Fibroblast of skin of scalp (primary cell): ENCODE results near the gene TMEM40.
"Not testable (repeated sequence)": the region's sequence is repeated elsewhere in the genome, so short reads cannot be mapped to it uniquely, and the experiment has no call there.

ENCODE experiments used
- DNase-seq: peaks from one replicate; pipeline ENCODE4 v3.0.0-alpha.2; 2013

TMEM40 gene

DNA sequence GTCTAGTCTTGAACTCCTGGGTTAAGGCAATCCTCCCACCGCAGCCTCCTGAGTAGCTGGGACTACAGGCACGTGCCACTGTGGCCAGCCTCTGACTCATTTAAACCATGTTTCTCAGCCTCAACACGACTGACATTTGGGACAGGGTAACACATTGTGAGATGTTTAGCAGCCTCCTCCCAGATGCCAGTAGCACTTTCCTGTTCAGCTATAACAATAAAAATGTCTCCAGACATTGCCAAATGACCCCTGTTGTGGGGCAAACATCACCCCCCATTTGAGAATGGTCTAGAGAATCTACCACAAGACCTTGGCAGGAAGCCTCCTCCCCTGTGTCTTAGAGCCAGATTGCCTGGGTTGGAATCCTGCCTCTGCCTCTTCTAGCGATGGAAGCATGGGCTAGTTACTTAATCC lies 8.4 kb downstream of the TMEM40 start:
- peak; percentile 80 for DNase-seq

DNA sequence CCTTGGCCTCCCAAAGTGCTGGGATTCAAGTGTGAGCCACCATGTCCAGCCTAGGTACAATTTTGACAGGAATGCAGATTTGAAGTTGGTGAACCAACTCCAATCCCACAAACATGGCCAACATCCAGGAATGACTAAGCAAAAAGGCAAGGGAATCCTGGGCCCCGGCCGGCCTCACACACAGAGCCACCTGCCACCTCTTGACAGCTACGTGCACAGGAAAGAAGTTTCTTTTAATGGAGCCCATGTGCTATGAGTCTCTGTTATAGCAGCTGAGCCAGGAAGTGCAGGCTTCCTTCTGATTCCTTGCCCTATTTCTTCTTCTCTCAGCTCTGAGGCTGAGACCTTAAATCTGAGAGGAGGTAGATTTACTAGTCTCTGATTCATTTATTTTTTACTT lies 8.8 kb downstream of the TMEM40 start:
- peak; percentile 84 for DNase-seq

DNA sequence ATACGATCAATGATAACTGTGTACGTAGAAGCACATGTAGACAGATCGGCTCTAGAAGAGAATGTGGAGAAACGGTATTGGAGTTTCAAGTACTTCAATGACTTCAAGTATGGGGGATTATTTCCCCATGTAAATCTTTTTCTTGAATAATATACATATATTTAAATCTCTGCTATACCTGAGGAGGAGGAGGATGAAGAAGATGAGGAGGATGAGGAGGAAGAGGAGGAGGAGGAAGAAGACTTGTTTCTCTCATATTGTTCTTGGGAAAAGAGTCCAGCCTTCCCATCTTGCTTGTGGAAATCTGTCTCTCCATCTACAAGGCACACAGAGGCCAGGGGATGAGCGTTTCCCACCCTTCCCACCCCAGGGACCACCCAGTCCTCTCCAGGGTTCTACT lies 10.6 kb downstream of the TMEM40 start:
- no peak for DNase-seq

DNA sequence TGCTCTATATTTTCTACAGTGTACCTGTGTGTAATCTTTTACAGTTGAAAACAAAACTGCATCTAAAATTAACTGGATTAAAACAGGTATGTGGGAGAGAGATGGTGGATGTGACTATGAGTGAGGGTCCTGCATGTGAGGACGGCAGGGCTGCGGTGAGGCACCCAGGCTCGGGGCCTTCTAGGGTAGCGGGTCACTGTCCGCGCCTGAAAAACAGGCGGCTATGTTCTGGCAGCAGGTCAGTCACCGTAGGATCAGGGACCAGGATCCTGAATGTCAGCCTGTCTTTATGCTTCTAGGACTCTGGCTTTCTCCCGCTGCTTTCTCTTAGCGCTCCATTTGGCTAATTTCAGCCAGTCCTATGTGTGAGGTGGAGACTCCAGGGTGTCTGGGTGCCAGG lies 12.6 kb downstream of the TMEM40 start:
- no peak for DNase-seq

DNA sequence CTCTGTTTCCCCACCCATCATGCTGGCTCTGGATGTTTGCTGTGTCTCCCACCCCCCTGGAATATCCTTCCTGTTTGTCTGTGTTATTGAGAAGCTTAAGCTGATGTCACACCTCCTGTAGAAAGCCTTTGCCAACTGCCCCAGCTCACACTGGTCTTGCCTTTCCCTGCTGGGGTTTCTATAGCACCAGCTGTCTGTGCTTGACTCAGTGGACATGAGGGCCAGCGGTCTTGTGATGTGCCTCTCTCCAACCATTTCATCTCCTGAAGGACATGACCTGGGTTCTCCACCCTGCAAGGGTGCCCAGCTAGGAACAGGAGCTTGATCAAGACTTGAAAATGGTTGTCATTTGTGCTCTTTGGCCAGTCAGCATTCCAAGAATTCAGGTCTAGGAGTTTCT lies 14.7 kb downstream of the TMEM40 start:
- no peak for DNase-seq

DNA sequence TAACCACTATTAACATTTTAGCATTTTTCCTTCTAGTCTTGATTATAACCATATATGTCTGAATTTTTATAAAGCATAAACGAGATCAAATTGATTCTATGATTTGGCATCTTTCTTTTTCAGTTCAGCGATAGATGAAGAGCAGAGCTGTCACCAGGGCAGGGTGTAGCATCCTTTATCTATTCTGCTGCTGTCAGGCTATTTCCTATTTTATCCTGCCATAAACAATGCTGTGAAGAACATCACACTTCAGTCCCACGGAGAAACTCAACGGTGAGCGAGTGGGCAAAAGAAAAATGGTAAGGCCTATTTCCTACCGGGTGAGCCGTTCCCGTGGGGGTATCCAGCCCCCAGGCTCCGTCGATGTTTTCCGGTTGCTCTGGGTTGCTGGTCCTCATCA lies 15.5 kb downstream of the TMEM40 start:
- DNase-seq = no peak

DNA sequence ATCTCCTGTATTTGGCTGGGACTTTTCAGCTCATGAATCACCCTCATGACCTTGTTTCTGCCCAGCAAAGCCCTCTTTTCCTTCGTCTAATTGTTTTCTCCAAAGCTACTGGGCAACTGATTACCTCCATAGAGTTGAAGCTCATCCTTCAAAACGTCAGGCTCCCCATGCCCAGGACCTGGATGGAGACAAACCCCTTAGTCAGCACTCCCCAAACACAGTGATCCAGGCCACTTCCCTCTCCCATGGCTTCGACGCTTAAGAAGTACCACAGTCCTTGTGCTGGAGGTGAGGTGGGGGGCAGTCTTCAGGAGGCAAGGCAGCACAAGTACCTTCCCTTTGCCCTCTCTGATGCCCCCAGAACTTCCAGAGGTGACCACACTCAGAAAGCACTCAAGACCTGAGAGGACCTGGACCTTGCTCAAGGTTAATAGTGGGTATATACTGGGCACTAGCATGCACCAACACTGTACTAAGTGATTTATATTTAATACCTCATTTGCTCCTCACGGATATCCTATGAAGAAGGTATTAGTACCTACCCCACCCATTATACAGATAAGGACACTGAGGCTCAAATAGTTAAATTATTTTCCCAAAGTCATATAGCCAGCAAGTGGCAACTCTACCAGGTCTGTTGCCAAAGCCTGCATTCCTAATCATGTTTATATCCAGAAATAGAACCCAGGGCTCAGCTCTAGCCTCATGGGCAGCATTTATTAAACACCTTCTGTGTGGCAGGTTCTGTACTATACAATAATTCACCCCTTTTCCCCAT lies 16.5 kb downstream of the TMEM40 start:
- DNase-seq = no peak

DNA sequence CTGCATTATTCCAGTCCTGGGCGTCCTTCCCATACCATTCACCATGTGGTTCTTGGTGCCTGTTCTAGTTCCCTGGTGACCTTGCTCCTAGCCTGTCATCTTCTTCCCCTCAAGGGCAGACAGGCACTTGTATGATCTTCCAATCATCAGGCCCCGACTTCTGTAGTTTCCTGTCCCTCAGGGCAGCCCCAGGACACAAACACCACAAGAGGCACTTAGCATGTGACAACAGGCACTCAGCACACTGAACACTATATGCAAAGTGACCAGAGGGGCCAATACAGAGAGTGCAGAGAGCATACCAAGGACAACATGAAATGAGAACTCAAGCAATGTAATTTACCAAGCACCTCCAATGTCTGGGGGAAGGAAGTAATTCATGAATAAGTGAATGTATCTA lies 17.9 kb downstream of the TMEM40 start:
- DNase-seq = no peak

DNA sequence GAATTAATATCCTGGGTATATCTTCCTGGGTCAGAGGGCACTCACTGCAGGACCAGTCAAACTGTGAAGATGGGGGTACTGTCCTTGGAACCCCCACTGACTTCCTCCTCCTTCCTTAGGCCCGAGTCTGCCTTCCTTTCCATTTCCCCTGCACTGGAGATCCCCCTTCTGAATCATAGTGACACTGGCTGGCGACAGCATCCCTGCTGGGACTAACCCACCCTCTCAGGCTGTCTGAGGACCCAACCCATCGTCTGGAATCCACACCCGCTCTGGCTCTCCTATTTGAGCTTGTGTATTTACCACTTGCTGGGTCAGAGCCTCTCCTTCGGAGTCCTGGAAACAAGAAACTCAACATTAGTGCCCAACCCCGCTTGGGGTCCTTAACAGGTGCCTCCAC lies 21.2 kb downstream of the TMEM40 start:
- DNase-seq = no peak

DNA sequence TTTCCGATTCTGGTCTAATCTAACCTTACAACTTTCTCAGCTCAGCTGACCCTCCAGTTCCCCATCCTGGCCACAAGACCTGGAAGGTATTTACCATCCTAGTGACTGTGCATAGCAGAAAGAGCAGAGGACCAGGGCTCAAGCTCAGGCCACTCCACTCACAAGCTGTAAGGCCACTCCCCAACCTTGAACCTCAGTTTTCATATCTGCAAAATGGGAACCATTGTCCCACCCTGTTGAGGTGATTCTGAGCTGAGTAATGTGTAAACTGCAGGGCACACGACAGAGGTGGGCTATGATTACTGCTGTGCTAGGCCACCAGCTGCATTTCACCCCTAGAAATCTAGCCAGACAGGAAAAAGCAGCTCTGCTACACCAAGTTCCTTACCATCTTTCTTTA lies 21.7 kb downstream of the TMEM40 start:
- no peak for DNase-seq

DNA sequence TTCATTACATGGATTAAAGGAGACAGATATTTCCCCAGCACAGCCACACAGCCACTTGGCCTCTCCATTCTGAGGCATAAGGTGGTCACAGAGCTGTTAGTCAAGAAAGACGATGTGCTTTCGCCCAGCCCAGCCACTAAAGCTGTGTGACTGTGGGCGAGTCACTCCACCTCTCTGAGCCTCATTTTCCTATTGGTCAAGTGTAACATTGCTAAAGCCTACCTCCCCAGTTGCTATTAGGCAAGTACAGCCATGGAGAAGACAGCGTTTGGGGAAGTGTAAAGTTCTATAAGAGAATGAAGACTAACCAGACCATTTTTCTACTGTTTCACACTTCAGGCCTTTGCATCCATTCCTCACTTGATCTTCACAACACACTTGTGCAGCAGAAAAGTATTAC lies 24.1 kb downstream of the TMEM40 start:
- no peak for DNase-seq

DNA sequence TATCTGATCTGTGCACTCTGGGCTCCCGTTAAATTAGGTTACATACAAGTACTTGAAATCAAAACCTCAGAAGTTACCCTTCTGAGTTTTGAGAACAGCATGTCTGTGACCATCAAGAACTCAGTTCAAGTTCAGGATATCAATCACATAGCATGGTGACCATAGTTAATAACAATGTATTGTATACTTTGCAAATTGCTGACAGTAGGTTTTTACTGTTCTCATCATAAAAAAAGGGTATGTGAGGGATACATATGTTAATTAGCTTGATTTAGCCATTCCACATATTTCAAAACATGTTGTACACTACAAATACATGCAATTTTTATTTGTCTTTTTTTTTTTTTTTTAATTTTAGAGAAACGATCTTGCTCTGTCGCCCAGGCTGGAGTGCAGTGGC lies 25.5 kb downstream of the TMEM40 start:
- no peak for DNase-seq

DNA sequence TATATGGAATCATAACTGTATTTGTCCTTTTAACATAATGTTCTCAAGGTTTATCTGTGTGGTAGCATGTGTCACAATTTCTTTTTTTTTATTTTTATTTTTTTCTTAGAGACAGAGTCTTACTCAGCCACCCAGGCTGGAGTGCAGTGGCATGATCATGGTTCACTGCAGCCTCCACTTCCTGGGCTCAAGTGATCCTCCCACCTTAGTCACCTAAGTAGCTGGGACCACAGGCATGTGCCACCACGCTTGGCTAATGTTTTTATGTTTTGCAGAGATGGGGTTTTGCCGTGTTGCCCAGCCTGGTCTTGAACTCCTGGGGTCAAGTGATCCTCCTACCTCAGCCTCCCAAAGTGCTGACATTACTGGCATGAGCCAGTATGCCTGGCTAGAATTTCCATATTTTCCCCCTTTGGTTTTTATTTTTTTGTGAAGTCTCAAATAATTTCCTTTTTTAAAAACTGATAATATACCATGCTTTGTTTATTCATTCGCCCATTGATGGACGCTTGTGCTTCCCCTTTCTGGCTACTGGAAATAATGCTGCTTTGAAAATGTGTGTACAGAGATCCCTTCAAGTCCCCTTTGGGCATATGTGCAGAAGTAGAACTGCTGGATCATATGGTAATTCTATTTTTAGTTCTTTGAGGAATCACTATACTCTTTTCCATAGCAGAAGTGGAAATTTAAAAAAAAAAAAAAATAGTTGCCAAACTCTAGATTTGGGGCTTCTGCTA lies 28.4 kb downstream of the TMEM40 start:
- DNase-seq = no peak

DNA sequence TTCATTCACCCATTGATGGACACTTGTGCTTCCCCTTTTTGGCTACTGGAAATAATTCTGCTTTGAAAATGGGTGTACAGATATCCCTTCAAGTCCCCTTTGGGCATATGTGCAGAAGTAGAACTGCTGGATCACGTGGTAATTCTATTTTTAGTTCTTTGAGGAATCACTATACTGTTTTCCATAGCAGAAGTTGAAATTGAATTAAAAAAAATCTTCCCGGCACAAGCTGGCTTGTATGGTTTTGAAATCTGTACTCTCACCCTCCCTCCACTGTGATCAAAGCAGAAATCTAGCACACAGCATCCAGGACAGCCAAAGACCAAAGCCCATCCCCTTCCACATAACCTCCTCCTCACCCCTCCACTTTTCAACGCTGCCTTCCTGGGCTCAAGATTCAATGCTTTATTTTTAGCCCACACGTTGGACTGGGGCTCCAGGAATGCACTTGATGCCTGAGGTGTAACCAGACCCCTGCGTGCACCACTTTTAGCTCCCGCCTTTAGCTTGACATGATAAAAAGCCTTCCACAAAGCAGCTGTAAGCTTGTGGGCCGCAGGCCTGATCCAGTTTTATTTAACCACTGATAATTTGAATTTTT lies 29.9 kb downstream of the TMEM40 start:
- no peak for DNase-seq

DNA sequence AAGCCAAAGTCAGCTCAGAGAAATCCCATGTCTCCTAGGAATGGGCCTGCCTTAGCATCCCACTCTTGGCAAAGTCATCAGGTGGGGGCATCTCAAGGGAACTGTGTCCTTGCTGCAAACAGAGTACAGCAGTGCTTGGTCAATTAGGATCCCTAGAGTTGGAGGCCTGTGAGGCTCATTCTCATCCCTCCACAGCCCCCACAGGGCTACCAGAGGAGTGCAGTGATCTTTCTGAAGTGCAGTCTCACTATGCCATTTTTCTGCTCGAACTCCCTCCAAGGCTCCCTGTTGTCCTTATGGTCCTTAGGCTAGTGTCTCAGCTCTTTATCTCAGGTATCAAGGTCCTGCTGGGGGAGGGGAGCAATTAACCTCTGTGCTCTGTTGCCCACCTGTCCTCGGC lies 31.1 kb downstream of the TMEM40 start:
- no peak for DNase-seq

DNA sequence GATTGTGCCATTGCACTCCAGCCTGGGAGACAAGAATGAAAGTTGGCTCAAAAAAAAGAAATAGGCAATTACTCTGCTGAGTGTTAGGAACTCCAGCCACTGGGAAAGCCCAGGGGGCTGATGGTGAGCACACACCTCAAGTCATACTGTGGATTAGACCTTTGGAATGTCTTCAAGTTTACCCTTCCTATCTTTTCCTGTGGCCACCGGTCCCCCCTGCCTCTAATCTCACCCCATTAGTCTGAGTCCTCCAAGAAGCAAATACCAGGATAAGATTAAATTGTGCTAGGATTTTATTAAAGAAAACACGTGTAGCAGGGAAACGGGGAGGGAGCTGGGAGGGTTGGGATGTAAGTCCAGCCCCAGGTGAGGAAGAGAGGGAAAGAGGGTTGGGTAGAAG lies 31.6 kb downstream of the TMEM40 start:
- DNase-seq = no peak

DNA sequence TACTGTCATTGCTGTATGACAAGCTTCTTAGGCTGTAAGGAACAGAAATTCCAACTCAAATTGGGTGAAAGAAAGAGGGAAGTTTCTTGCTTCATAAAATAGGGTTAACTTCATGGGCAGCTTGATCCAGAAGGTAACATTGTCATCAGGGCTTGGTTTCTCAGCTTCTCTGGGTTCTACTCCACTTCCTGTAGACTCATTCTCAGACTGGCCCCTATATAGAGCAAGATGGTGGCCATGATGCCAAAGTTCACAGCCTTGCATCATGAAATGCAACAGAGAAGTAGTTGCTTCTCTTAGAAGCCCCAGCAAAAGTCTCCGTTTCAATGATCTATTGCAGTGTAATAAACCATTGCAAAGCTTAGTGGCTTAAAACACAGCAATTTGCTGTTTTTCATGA lies 33.6 kb downstream of the TMEM40 start:
- no peak for DNase-seq

DNA sequence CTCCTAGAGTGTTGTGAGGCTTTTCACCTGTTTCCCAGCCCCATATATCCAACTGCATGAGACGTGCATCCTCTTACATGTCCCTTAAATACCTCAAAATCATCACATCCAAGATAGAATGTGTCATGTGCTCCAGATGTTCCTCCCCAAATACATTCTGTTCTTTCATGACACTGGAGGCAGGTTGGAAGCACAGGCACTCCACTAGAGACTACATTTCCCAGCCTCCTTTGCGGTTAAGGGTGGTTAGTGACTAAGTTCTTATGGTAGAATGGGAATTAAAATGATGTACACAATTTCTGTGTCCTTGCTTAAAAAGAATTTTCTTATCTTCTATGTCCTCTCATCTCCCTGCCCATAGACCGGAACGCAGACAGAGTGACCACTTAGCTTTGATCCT lies 34.3 kb downstream of the TMEM40 start:
- DNase-seq = no peak

DNA sequence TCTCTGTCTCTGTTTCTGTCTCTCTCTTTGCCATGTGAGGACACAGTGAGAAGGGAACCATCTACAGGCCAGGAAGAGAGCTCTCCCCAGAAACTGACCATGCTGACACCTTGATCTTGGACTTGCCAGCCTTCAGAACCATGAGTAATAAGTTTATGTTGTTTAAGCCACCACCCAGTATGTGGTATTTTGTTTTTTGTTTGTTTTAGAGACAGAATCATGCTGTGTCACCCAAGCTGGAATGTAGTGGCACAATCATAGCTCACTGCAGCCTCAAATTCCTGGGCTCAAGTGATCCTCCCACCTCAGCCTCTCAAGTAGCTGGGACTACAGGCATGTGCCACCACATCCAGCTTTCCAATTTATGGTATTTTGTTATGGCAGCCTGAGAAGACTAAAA lies 35.7 kb downstream of the TMEM40 start:
- not testable (repeated sequence) for DNase-seq

DNA sequence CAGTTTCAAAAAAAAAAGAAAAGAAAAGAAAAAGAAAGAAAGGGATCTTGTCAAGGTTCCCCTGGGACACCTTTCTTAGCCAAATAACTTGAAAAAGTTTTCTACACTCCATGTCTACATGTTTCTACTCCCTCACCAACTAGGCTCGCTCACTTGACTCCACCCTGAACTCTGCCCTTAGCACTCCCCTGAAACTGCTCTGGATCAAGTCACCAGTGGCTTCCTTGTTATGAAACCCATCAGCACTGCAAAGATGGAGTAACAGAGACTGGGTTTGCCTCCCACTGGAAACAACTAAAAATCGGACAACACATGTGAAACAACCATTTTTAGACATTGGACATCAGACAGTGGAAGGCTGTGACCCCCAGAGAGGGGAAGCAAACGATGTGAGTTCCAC lies 36.8 kb downstream of the TMEM40 start:
- DNase-seq = no peak

DNA sequence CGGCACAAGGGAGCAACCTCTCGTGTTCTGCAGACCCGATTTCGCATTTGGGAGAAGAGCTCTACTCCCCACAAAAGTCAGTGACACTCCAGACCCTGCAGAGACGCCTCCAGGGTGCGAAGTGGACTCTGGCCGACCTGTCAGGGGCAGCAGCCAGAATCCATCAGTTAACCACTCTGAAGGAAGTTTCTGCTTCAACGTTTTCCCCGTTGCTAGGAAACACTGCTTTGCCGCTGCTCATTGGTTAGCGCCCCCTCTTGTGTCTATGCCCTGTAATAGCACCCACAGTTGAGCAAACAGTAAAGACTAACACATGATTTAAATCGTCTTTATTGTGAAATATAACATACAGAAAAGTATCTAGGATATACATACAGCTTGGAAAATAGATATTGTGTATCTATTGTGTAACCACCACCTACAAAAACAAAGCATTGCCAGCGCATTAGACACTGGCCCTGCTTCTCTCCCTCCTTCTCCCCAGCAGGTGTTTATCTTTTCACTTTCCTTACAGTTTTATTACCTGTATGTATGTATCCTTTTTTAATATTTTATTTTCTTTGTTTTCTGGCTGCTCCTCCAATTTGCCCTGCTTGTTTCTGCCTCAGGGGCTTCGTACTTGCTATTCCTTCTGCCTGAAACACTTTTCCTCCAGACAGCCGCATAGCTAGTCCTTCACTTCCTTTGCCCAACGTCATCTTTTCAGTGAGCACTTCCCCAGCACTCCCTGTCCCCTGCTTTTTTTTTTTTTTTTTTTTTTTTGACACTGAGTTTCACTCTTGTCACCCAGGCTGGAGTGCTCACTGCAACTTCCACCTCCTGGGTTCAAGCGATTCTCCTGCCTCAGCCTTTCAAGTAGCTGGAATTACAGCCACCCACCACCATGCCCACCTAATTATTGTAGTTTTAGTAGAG lies 38.8 kb downstream of the TMEM40 start:
- peak; percentile 81 for DNase-seq

DNA sequence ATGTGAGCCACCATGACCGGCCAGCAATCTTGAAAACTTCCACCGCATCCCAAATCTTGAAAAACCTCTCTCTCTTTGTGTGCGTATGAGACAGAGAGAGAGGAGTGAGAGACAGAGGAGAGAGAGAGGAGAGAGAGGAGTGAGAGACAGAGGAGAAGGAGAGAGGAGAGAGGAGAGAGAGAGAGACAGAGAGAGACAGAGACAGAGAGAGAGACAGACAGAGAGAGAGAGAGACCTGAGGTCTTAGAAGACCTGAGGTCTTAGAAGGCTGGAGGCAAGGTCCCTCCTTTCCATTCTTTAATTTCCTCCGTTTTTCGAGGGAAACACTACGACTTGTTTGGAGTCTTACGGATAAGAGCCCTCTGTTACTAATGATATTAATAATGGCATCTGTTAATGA lies 39.5 kb downstream of the TMEM40 start:
- no peak for DNase-seq

DNA sequence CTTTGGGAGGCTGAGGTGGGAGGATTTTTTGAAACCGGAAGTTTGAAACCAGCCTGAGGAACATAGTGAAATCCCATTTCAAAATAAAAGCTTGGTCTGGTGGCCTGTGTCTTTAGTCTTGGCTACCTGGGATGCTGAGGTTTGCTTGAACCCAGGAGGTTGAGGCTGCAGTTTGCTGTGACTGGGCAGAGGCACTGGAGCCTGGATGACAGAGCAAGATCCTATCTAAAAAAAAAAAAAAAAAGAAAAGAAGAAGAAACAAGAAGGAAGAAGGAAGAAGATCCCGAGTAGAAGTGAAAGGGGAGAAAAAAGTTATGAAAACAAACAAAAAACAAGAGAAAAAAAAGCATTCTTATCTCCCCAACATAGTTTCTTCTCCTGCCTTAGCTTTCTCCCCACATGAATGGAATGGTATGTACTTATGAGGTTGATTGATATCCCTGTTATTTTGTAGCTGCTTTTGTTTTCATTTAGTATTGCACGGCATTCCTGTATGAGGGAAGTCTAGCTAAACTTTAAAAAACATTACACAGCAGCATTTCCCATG lies 42.4 kb downstream of the TMEM40 start:
- peak; percentile 39 for DNase-seq
